Stimulated activated CD4-positive, alpha-beta T cell treated with anti-CD3 and anti-CD28 coated beads, TNF-alpha, amount 100 ng/mL, for 48 hours (primary cell): ENCODE data around the gene PLA2G6.
"Not testable (repeated sequence)": the region's sequence is repeated elsewhere in the genome, so short reads cannot be mapped to it uniquely, and the experiment has no call there.

Source experiments
- DNase-seq, 3 donors: peaks; one replicate each; pipeline ENCODE4 v3.0.0-alpha.2; 2020; ENCODE audit warnings: low read depth in 3 of 3

Gene PLA2G6

DNA sequence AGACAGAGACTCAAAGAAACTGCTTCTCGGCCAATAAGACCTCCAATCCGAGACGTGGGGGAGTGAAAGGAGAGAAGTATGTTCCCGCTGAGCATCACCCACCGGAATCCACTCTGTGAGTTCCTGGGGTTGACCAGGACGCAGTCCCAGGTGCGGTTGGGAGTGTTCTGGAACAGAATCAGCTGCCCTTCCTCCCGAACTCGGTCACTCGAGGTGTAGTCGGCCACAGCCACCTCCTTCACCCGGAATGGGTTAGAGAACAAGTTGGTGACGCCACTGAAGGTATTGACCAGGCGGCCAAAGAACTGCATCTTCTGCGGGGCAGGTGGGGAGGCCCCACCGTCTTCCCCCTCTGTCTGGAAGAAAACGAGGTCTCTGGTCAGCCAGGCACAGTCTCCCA is 12.5 kb downstream of the PLA2G6 start:
- DNase-seq, result no peak

DNA sequence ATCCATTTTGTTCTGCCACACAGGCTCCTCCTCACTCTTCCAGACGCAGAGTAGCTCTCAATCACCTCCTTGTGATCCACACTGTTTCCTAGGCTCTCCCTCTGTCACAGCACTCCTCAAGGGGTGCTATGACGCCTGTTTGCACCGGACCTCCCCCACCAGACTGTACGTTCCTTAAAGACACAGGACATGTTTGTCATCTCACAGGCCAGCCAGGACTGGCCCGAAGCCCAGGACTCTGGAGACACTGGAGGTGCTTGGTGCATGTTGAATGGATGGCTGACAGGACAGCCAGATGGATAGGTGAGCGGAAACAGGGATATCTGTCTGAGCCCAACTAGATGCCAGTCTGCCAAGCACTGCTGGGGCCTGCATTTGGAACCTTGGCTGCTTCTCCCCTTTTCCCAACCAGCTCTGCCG is 13.6 kb downstream of the PLA2G6 start:
- no peak for DNase-seq

GRCh38 chr22:38165922-38166593 is 15.6 kb downstream of the PLA2G6 start:
- no peak for DNase-seq

DNA sequence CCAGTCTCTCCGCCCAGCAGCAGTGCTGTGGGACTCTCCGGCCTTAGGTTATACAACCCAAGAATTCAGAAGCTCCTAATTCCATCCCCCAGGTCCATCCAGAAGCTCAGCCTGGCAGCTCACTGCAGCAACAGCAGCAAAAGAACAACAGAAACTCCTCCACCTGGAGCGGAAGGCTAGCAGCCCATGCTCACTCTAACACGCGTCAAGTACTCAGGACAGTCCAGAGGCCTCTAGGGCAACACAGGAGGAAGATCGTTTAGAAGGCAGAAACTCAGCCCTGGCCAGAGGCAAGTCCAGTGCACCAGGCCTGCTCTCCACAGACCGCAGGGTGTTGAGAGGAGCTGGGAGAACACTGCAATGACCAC is 17.1 kb downstream of the PLA2G6 start:
- no peak for DNase-seq

DNA sequence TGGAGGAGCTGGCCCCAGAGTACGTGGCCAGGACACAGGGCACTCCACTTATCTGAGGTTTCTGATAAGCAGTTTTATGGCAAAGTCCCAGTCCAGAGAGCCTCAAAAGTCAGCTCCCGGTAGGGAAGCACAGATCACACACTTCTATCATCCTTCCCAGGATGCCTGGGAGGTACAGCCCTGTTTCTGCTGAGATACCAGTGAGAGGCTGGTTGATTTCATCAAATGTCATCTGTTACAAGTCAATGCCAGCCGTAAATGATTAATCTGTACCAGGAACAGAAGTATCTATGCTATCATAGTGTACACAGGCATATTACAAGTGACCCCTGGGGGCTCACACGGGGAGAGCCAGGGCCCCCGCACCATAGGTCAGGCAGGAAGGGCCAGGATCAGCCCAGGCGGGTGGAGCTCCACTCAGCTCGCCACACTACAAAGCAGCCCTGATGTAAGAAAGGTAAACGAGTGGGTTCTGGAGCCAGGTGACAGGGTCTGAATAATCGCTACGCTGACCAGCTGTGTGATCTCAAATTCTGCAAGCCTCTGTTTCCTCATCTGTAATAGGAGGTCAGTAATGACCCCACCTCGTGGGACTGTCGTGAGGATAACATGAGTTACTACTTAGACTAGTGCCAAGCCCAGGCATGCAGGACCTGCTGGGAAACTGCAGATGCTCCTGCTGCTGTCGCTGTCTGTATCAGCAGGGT is 17.6 kb downstream of the PLA2G6 start:
- no peak for DNase-seq

GRCh38 chr22:38162881-38163843 is 18.5 kb downstream of the PLA2G6 start:
- DNase-seq, result no peak

GRCh38 chr22:38155703-38156102 is 25.9 kb downstream of the PLA2G6 start:
- no peak for DNase-seq

- not testable (repeated sequence) for DNase-seq
Measured at GRCh38 chr22:38154563-38154915, 27.1 kb downstream of the PLA2G6 start.

DNA sequence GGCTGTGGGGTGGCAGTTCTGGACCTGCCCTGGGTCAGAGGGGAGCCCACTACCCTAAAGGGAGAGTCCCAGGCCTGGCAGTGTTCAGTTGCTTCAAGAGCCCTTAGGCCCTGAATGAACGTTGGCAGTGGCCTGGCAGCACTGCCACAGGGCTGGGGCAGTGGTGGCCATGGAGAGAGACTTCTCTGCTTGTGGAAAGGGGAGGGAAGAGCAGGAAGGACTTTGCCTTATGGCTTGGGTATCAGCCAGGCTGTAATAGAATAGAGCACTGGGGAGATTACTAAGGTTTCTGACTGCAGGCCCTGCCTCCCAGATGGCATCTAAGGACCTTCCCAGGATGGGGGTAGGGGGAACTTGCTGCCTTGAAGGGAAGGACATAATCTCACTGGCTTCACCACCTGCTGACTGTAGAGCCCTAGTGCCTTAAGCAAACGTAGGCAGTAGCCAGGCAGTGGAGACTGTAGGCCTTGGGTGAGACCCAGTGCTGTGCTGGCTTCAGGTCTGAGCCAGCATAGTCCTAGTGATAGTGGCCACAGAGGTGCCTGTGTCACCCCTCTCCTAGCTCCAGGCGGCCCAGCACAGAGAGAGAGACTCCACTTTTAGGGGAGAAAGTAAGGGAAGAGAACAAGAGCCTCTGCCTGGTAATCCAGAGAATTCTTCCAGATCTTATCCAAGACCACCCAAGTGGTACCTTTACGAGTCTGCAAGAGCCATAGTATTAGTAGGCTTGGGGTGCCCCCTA is 27.6 kb downstream of the PLA2G6 start:
- DNase-seq, result no peak

DNA sequence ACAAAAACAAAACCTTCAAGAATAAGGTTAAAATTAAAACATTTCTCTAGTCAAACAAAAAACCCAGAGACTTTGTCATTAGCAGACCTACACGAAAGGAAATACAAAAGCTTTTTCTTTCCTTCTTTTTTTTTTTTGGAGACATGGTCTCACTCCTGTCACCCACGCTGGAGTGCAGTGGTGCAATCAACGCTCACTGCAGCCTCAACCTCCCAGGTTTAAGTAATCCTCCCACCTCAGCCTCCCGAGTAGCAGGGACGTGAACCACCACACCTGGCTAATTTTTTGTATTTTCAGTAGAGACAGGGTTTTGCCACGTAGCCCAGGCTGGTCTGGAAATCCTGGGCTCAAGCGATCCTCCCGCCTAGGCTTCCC is 30.5 kb downstream of the PLA2G6 start:
- no peak for DNase-seq

- DNase-seq, result no peak
Measured at GRCh38 chr22:38148245-38148644, 33.4 kb downstream of the PLA2G6 start.

- DNase-seq, result not testable (repeated sequence)
Measured at GRCh38 chr22:38146166-38146565, 35.5 kb downstream of the PLA2G6 start.

DNA sequence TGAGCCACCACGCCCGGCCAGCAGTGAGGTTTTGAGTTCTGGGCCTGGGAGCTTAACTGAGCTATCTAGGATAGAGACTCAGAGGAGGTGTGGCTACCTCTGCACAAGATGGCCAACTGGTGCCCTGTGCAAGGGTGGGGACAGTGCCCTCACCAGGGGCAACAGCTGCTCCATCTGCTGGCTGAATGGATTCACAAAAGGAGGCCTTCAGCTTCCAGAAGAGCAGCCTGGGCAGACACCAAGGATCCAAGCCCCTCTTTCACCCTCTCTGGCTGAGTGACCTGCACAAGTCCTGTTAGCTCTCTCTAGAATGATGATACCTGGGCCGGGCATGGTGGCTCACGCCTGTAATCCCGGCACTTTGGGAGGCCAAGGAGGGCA is 37.6 kb downstream of the PLA2G6 start:
- DNase-seq, result no peak

DNA sequence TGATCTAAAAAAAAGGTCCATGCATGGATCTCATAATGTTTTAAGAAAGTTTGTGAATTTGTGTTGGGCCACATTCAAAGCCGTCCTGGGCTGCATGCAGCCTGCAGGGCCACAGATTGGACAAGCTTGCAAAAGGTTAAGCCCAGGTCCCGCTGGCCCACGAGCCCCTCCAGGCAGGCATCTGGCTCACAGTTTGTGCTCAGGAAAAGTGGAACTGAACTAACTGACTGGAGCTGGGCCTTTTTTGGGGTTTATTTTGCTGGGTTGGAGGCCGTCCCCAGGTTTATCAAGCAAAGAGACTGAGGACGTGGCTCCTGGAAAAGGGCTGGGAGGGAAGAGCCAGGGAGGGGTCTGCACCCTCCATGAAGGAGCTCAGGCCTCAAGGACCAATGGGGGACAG is 39.0 kb downstream of the PLA2G6 start:
- DNase-seq, result no peak

DNA sequence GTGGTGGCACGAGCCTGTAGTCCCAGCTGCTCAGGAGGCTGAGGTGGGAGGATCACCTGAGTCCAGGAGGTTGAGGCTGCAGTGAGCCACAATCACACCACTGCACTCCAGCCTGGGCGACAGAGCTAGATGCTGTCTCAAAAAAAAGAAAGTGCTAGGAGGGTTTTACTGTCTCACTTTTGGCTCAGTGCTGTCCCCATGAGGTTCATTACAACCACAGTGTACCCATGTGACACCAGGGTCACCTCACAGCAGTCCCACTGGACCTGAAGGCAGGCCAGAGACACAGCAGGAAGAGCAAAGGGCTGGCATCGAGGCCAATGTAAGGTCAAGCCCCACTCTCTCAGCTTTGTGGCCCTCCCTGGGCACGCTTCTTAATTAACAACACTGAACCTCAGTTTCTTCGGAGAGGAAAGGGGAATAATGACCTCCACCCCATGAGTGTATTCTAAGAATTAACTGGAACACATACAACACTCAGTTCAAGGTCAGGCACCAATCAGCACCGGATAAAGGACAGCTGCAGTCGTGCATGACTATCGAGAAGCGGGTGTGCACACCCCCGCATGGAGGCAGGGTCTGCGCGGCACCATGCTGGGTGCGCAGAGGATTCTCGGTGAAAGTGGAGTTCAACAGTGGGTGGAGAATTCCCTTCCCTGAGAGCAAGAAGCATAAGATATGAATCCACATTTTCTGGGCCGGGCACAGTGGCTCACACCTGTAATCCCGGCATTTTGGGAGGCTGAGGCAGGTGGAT is 40.2 kb downstream of the PLA2G6 start:
- DNase-seq, result no peak

DNA sequence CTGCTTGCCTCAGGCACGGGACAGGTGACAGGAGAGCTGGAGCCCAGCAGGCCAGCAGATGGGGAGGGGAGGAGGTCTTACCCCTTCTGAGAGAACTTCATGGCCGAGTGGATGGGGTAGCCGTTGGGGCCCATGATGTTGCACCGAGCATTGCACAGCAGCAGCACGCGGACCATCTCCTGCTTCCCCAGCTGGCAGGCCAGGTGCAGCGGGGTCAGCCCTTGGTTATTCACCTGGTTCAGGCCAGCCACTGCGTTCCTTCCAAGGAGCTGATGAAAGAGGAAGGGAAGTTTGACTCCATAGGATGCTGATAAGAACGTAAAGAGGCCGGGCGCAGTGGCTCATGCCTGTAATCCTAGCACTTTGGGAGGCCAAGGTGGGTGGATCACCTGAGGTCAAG is 41.7 kb downstream of the PLA2G6 start:
- DNase-seq, result no peak

- DNase-seq, result no peak
Measured at GRCh38 chr22:38138961-38139360, 42.7 kb downstream of the PLA2G6 start.

- DNase-seq, result no peak
Measured at GRCh38 chr22:38137876-38138687, 43.5 kb downstream of the PLA2G6 start.

GRCh38 chr22:38136607-38137006 is 45.0 kb downstream of the PLA2G6 start:
- no peak for DNase-seq

- no peak for DNase-seq
Measured at GRCh38 chr22:38135133-38135706, 46.4 kb downstream of the PLA2G6 start.
